HG02852 (cell line): Measurements from ENCODE around the gene SACS.
"Not testable (repeated sequence)": the region's sequence is repeated elsewhere in the genome, so short reads cannot be mapped to it uniquely, and the experiment has no call there.

Experiments used
- ATAC-seq: cut with Tn5 transposase; IDR thresholded peaks from one replicate; pipeline ENCODE4 v1.9.1; 2021; ENCODE audit warnings: mild to moderate bottlenecking, moderate library complexity; ENCODE audit not compliant: unreplicated experiment

SACS gene

GRCh38 chr13:23456437-23457210 is 23.1 kb upstream of the SACS start:
- ATAC-seq: no peak

- ATAC-seq: no peak
Observed at GRCh38 chr13:23455401-23456185, 22.1 kb upstream of the SACS start.

- no peak for ATAC-seq
Observed at GRCh38 chr13:23453132-23453531, 19.6 kb upstream of the SACS start.

- ATAC-seq: no peak
Observed at GRCh38 chr13:23450340-23451046, 17.0 kb upstream of the SACS start.

DNA sequence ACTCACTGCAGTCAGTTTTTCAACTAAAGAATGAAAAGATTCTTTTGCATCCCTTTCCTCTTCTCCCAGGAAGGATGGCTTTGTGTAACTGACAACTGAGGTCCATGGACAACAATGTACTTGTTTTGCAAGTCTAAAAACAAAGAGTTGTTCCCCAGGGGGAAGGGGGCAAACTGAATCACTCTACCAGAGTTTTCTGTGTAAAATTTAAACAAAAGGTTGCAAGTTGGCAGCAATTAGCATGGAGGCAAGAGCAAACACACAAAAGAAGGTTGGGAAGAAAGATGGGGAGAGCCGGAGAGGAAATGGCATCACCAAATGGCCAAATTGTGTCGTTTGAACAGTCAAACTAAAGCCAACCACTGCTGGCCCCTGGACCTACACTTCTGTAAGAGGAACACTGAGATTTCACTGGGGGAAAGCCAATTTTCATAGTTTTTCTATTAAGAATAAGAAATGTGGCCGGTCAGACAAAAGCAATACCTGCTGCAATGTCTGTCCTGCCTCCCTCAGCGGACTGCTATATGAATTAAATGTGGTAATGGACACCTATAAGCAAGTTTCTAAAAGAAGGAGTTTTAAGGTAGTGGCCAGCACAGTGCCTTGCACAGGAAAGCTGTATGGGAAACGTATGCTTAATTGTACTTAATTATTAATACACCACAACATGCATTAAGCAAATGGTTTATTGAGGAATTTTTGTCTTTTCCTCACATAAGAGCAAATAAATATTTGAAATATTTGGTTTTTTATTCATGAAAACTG is 16.1 kb upstream of the SACS start:
- no peak for ATAC-seq

DNA sequence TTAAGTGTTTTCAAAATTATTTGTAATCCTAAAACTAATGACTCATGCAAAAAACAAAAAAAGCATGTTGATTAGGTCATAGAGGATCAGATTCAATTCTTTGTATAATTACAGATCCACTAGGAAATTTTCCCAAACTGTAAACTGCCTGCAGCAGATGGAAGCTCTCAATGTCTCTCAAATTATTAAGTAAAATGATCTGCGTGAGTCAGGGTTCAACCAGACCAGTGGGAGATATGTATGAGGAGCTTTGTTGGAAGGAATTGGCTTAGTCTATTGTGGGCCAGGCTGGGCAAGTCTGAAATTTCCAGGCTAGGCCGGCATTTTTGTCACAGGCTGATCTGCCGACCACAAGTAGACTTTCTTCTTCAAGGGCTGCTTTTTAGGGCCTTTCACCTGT is 14.4 kb upstream of the SACS start:
- no peak for ATAC-seq

- no peak for ATAC-seq
Observed at GRCh38 chr13:23445794-23446193, 12.3 kb upstream of the SACS start.

DNA sequence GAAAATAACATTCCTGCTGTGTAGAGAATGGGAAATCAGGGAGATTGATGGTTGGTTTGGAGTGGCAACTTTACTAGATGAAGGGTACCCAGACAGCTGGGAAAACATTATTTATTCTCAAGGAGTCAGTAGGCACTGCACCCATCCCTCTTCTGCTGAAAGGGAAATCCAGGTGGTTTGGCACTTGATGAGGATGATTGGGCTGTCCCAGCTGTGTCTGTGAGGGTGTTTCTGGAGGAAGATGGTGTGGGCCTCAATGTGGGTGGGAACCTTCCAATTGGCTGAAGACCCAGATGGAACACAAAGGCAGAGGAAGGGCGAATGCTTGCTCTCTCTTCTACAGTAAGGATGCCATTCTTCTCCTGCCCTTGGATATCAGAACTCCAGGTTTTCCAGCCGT is 10.4 kb upstream of the SACS start:
- ATAC-seq: no peak

GRCh38 chr13:23443110-23443509 is 9.6 kb upstream of the SACS start:
- ATAC-seq: no peak

GRCh38 chr13:23440821-23441618 is 7.5 kb upstream of the SACS start:
- ATAC-seq: no peak

GRCh38 chr13:23440324-23440723 is 6.8 kb upstream of the SACS start:
- not testable (repeated sequence) for ATAC-seq

DNA sequence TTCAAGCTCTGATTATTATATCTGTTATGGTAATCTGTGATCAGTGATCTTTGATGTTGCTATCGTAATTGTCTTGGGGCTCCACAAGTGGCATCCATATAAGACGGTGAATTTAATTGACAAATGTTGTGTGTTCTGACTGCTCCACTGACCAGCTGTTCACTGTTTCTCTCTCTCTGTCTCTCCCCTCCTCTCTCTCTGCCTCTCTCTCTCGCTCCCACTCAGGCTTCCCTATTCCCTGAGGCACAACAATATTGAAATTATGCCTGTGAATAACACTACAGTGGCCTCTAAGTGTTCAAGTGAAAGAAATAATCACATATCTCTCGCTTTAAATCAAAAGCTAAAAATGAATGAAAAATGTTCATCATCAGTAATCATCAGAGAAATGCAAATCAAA is 4.4 kb upstream of the SACS start:
- ATAC-seq: no peak

DNA sequence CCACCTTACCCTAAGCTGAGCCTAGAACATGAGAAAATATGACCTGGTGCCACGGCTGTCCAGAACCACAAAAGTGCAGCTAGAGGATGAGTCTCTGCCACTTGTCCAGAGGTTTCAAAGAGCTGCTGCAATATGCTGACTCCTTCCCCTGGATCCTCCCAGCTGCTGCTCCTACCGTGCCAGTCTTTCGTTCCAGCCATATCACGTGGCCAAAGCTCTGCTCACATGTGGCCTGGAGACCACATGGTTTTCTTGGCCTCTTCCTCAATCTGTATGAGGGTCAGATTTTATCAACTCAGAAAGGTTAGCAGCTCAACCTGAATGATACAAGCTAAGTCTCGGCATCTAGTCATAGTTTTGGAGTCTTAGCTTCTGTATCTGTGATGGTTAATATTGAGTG is 3.2 kb upstream of the SACS start:
- no peak for ATAC-seq

DNA sequence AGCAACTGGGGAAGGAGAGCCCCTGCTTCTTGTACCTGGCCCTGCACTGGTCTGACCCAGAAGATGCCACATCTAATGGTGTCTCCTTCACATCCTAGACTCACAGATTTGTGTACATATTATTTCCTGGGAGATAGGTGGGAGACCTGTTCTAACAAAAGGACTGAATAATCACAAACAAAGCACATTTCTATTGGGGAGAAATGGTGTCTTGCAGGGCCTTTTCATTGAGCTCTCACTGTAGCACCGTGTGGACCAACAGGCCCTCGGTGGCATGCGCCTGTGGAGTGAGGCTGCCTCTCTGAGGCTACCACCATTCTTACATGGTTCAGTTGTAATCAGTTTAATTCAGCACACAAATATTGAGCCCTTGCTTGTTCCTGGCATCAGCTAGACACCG is 989 bp upstream of the SACS start:
- ATAC-seq: no peak

DNA sequence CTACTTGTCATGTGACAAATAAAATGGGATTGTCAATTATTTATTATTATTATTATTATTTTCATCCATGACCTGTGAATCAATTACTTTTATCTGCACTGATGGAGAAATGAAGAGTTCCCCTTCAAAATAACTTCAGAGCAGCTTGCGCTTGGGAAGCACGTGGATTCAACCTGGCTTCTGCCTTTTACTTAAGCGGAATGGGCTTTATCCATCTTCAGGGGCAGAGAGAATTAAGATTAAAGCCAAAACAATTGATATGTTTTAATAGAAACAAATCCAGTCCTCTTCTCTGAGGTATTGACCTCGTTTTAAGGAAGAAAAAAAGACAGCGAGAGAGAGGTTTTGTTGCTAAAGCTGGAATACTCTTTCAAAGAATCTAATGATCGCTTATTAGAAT is 876 bp downstream of the SACS start:
- no peak for ATAC-seq

GRCh38 chr13:23430664-23431063 is 2.8 kb downstream of the SACS start:
- no peak for ATAC-seq

DNA sequence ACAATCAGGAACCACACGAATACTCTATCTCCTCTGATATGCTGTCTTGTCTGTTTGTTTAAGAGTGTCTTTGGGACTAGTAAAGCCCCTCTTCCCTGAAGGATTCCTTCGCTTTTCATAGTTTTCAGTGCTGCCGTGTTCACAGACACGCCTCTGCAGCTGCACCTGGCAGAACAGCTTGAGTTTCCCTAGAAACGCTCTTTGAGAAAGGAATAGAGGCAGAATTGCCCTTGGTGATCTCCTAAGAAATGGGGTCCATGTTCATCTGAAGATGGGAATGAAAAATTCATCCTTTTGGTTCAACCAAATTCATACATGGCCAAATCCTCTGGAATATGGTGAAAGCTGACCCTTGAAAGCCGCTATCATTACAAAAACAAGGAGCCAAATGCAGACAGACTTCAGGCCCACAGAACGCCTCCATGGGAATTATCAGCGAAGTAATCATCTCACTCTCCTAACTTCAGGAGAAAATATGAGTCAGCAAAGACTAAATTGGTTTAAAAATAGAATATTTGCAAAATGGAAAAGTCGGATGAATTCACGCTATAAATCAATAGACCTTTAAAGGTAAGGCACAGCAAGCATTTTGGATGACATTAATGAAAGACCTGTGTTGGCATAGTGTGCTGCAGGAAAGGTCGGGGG is 5.5 kb downstream of the SACS start:
- no peak for ATAC-seq

DNA sequence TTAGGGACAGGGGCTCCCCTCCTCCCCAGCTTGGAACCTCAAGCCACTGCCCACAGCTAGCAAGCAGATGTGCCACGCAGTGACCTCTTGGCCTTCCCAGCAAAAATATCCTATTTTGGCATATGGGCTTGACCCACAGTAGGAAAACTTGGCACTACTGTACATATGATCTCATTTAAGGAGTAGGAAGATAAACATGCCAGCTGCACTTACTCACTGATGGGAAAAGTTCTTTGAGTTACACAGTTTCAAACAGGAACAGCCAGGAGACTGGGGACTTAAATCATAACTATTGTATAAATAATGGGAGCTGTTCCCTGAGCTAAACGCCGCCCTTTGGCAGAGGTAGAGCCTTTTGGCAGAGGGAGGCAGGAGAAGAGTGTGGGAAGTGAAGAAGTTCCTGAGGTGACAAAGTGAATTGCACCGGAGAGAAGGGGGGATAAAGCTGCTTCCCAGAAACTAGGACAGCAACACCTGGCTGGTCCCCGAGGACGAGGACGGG is 6.1 kb downstream of the SACS start:
- no peak for ATAC-seq

- no peak for ATAC-seq
Observed at GRCh38 chr13:23421596-23421995, 11.9 kb downstream of the SACS start.
